H1 (cell line): ENCODE results near the gene GABRR3. TPM values are rescaled to one million over a fixed set of nuclear protein-coding genes. Genes with fewer than 3 reads are reported as not detected.

ENCODE experiments used
- KDM4A ChIP-seq: IDR thresholded peaks from one replicate; pipeline ENCODE4 v1.7.1; 2012; ENCODE audit warnings: low read depth, mild to moderate bottlenecking, moderate library complexity, low read length, inconsistent platforms; ENCODE audit not compliant: severe bottlenecking
- NRF1 ChIP-seq: IDR thresholded peaks from 2 replicates; pipeline ENCODE4 v1.6.1; 2011; ENCODE audit warnings: mild to moderate bottlenecking, low read depth, low read length, improper control_type of control experiment
- RAD21 ChIP-seq, 2 experiments: IDR thresholded peaks in 1 of 2; conservative IDR thresholded peaks in 1 of 2; 2 replicates each; pipeline ENCODE4 v1.6.1; 2011; ENCODE audit warnings: low read depth in 2 of 2, low read length in 2 of 2, improper control_type of control experiment in 1 of 2, inconsistent platforms in 1 of 2, mild to moderate bottlenecking in 1 of 2, moderate library complexity in 1 of 2
- polyA plus RNA-seq, 7 experiments: library from polyadenylated mRNA; depleted of rRNA in 3 of 7; stranded (reverse) in 5 of 7; unstranded in 2 of 7; fragments of >200 nt in 5 of 7; fragments of 200-250 nt in 2 of 7; gene quantifications; 1 replicate in 5 of 7; 2 replicates in 1 of 7; 4 replicates in 1 of 7; pipeline versions ENCODE4 v1.2.1 to v1.2.3, GENCODE V29; 2011 to 2013; ENCODE audit warnings: missing spikeins in 2 of 7, mixed read lengths in 2 of 7
- total RNA-seq: library from RNA; stranded (reverse); fragmentation: NEBNext Ultra II Directional; extraction: Animal tissue kit (Norgen Biotek cat#: 25700); gene quantifications from 2 replicates; pipeline ENCODE4 v1.2.1, GENCODE V29; 2021

Gene GABRR3
- total and polyA plus RNA-seq, 2 of the 8 experiments (the other 6 are each of a cell fraction or from before 2014, with no cell fraction given): not detected

- no peak for TF ChIP-seq KDM4A
- TF ChIP-seq RAD21 (IDR thresholded peaks at IDR 0.05 in 1 of 2, conservative IDR thresholded peaks at IDR 0.05 in 1 of 2; ENCODE audit: low read depth in 2 of 2, low read length in 2 of 2): no peak
- no peak for TF ChIP-seq NRF1
These were observed 73.9 kb downstream of the GABRR3 start (continued) for GRCh38 chr3:97960993-97961766.
